GM21786 (cell line): Measurements from ENCODE around the gene PLOD1.
"Not testable (repeated sequence)": the region's sequence is repeated elsewhere in the genome, so short reads cannot be mapped to it uniquely, and the experiment has no call there.

ENCODE experiments used
- ATAC-seq: cut with Tn5 transposase; IDR thresholded peaks from one replicate; pipeline ENCODE4 v1.9.1; 2021; ENCODE audit not compliant: unreplicated experiment

PLOD1 gene

DNA sequence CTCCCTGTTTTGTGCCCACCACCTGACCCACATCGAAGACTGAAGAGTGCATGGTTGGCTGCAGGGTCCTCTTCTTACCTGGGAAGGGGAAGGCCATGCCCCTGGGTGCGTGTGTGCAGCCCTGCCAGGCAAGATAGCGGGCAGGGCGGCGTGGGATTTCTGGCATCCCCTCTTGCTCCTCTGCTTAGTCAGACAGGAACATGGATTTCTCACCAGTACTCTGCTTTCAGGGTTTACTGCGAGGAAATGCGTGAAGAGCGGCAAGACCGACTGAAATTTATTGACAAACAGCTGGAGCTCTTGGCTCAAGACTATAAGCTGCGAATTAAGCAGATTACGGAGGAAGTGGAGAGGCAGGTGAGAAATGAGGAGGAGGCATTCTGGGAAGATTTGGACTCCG, 69.2 kb downstream of the PLOD1 start:
- no peak for ATAC-seq

DNA sequence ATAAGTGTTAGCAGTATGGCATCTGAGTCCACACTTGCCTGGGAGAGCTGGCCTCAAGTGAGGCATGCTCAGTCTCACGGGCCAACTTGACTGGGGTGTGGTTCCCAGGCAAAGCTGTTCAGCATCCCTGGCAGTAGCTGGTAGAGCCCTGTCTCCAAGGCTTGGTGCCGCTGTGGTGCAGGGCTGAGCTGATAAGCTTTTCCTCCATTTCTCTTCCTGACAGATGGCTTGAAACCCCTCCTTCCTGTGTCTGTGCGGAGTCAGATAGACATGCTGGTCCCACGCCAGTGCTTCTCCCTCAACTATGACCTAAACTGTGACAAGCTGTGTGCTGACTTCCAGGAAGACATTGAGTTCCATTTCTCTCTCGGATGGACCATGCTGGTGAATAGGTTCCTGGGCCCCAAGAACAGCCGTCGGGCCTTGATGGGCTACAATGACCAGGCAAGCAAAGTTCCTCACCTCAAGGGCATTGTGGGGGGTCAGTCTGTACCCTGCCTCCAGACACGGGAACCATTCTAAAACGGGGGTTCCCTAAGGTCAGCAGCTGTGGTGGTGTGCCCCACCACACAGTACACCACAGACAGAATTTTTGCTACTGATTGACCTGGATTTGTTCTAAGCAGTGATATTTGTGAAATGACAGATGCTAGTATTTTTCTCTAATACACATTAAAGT, 71.1 kb downstream of the PLOD1 start:
- ATAC-seq: no peak

DNA sequence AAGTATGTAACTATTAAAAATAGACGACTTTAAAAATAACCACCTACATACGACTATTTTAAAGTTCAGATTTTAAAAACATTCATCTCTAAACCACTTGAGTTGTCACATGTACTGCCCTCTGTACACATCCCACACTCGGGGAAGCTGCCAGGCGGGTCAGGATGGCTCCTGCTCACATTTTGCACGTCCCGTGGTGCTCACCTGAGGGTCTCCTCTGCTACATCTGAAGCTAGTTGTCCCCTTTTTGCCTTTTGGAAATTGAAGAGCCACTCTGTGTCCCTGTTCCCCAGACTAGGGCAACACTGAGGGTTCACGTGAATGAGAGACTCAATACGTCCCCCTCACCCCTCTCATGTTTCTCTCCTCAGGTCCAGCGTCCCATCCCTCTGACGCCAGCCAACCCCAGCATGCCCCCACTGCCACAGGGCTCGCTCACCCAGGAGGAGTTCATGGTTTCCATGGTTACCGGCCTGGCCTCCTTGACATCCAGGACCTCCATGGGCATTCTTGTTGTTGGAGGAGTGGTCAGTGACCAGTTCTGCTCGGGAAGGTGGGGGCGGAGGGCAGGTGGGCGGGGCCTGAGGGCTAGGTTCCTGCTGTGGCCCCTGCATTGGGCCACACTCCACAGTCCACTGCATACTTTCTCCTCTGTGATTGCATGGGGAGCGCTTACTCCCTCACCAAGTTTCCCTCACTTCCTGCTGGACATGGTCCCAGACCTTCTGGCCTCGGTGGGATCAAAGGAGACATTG, 71.8 kb downstream of the PLOD1 start:
- ATAC-seq: no peak

DNA sequence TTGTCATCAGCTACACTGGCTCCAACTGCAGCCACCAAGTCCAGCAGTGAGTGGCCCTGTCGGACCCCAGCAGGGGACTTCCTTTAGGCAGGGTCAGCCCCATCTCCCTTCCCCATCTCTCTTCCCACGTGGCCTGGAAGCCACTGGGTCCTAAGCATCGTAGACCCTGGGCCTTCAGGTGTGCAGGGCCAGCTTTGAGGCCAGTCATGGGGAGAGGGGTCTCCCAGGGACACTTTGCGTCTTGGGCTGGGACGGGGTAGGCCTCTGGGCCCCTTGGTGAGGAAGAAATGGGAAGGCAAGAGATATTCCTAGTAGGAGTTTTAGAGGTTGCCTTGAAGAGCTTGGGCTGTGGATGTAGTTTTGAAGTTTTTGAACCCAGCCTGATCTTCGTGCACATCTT, 72.7 kb downstream of the PLOD1 start:
- ATAC-seq: no peak

DNA sequence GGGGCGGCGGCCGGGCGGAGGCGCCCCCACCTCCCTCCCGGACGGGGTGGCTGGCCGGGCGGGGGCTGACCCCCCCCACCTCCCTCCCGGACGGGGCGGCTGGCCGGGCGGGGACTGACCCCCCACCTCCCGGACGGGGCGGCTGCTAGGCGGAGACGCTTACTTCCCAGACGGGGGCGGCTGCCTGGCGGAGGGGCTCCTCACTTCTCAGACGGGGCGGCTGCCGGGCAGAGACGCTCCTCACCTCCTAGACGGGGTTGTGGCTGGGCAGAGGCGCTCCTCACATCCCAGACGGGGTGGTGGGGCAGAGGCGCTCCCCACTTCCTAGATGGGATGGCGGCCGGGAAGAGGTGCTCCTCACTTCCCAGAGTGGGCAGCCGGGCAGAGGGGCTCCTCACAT, 73.8 kb downstream of the PLOD1 start:
- ATAC-seq: not testable (repeated sequence)

DNA sequence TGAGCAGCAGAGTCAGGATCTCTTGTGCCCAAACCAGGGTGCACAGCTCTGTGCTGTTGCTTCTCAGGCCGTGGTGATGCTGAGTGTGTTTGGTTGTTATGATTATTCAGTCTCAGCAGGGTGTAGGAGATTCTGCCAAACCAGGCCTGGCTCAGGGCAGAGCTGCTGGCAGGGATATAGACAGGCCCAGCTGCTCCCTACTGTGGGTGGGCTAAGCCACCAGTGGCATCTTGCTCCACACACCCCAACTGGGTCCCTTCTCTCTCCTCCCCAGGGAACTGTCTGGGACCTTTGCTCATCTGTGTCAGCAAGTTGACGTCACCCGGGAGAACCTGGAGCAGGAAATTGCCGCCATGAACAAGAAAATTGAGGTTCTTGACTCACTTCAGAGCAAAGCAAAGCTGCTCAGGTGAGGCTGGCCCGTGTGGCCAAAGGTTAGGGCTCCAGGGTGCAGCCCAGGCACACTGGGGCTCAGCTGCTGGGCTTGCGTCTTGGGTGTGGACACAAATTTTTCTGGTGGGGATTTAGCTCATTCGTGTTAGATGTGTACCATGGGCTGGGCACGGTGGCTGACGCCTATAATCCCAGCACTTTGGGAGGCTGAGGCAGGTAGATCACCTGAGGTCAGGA, 74.9 kb downstream of the PLOD1 start:
- ATAC-seq: no peak

DNA sequence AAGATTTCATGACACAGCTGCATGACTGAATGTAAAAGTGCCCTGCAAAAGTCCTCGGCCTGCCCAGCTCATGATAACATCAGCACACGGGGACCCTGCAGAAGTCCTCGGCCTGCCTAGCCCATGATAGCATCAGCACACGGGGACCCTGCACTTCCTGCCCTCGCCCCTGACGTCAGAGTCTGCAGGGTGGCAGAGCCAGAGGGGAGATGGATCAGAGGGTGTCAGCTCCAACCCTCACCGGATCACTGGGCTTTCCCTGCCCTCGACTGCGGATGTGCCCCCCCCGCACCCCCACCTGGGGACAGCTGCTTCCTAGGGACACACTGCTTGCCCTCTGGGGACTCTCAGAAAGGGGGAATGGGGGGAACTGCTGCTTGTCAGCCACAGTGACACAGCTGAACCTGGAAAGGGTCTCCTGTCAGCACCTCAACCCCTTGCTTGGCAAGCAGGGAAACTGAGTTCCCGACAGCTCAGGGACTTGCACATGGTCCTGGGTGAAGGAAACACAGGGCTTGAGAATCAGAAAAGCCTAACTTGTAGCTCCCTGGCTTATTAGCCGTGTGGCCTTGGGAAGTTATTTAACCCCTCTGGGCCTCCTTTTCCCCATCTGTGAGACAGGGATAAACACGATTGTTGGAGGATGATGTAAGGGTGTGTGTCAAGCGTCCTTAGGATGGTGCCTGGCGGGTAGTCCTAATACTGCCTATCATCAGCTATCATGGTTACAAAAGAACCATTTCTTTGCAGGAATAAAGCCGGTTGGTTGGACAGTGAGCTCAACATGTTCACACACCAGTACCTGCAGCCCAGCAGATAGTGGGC, 76.4 kb downstream of the PLOD1 start:
- ATAC-seq: no peak

DNA sequence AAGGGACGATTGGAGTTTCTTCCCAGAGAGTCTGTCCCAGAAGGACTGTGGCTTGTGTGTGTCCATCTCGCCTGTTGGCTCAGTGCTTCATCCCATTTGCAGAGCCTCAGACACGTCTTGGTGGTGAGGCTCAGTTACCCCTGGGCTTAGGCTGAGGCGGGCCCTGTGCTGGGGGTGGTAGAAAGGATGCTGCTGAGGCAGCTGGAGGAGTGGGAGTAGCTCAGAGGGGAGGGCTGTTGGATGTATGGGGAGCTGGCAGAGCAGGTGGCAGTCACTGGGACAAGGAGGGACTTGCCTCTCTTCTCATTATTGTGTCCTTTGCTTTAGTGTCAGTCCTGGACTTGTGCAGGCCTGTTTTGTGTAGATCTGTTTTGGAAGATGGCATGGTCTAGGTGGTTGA, 77.5 kb downstream of the PLOD1 start:
- ATAC-seq: no peak

DNA sequence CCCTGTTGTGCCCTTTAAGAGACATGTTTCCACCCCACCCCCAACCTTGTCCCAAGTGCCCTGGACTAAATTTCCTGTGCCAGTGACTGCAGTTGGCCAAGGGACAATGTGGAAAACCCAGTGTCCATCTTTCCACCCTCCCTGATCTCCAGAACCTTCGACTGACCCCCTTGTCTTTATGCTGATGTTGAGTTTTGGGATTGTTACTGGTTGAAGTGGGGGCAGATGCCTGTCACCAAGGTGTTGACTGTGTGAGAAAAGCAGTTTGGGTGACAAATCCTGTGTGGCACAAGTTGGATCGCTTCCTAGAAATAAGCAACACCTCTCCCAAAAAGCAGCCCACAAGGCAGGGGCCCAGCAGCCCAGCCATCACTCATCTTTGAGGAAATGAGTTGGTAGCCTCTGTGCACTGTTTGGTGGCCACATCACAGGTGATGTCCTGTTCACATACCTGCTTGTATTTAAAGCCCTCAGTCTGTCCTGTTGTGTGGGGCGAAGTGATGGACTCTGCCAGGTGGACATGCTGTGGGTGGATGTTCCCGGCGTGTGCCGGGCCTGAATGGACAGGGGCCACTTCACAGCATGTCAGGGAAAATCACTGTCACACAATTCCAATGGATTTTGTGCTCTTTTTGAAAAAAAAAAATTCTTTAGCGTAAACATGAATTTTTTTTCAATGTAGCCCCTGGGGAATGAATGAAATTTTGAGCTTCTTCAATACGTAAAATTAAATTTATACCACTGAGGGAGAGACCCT, 78.2 kb downstream of the PLOD1 start:
- no peak for ATAC-seq

DNA sequence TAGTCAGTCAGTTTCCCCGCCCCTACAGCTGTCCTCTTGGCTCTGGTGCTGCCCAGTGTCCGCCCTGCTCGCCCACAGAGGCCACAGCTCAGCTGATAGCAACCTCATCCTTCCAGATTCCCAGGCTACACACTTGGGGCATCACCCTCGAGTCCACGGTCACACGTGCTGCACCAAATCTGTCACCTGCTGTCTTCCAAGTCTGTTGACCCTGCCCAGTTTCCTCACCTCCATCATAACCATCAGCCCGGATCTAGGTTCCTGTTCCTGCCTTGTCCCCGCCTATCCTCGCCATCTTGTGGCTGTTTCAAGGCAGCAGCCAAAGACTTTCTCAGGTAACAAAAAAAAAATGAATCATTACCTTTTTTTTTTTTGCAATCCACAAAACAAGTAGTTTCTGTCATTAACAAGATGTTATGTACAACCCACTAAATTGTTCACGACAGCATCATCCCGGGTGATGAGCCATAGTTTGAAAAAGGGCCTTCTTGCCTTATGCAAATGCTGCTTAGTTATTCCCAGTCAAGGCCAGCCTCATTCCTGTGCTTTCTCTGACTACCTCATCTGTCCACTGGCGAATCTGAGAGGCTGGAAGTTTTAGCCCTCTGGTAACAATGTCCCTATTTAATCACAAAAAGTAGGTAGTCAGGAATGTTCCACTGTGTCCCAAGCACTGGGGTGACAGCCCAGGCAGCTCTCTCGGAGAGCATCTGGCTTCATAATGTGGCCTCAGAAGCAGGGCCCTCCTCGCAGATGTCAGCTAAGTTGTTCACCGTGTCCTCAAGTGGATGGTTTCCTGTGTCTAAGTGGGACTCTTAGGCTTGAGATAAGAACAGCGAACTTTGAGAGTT, 79.8 kb downstream of the PLOD1 start:
- no peak for ATAC-seq

DNA sequence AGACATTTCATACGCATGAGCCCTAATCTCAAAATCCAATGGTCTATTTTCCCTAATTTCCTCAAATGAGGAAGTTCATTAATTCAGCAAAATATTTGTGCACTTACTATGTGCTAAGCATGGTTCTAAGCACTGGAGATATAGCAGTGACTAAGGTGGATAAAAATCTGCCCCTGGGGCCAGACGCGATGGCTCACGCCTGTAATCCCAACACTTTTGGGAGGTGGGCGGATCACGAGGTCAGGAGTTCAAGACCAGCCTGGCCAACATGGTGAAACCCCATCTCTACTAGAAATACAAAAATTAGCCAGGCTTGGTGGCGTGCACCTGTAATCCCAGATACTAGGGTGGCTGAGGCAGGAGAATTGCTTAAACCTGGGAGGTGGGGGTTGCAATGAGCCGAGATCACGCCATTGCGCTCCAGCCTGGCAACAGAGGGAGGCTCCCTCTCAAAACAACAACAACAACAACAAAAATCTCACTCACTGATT, 80.5 kb downstream of the PLOD1 start:
- ATAC-seq: no peak

DNA sequence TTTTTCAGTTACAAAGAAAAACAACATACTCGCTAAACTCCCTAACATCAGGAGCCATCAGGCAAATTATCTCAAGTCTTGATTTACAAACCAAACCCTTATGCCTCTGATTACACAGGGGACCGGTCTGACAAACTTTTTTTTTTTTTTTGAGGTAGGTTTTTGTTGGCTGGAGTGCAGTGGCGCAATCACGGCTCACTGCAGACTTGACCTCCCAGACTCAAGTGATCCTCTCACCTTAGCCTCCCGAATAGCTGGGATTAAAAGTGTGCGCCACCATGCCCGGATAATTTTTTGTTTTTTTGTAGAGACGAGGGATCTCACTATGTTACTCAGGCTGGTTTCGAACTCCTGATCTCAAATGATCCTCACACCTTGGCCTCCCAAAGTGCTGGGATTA, 81.0 kb downstream of the PLOD1 start:
- no peak for ATAC-seq

DNA sequence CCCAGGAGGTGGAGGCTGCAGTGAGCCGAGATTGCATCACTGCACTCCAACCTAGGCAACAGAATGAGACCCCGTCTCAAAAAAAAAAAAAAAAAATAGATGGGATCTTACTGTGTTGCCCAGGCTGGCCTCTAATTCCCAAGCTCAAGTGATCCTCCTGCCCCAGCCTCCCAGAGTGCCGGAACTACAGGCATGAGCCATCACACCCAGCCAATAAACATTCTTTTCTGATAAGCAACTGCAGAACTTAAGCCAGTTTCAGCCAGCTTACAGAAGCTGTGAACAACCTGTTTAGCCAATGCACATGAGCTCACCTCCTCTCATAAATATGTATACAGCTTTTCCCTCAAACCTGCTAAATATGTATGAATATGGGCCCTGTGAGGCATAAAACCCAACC, 81.7 kb downstream of the PLOD1 start:
- no peak for ATAC-seq

DNA sequence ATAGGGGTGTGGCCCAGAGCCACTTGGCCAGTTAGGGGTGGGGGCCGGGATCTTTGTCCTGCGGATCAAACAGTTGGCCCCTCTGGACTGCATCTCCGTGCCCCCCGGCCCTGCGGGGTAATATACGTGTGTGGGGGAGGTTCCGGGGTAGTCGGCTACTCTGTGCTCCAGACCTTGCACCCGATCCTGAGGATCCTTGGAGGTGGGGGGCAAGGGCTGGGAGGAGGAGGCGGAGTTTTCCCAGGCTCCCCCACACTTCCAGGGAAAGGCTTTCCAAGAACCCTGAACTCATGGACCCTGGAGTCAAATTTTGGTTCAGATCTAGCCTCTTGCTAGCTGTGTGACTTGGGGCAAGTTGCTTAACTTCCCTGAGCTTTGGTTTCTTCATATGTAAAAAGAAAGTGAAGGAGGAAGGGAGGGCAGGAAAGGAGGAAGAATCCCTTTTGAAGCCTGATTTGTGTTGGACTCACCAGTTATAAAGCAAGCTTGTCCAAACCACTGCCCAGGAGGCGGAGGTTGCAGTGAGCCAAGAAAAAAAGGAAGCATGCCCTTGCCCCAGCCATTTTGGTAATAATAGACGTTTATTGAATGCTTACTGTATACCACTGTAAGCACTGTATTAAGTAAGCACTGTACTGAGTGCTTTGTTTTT, 85.5 kb downstream of the PLOD1 start:
- no peak for ATAC-seq

DNA sequence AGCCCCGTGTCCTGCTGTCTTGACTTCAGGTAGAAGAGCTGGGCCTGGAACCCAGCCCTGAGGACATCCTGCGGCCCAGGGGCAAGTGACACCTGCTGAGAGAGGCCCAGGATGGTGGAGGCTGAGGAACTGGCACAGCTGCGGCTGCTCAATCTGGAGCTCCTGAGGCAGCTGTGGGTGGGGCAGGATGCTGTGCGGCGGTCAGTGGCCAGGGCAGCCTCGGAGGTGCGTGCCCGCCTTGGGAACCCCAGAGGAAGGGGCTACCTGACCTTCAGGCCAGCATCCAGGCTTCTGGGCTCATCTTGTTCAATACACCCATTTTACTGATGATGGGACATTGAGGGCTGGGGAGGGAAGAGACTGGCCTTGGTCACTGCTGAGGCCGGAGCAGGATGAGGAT, 87.1 kb downstream of the PLOD1 start:
- ATAC-seq: no peak

DNA sequence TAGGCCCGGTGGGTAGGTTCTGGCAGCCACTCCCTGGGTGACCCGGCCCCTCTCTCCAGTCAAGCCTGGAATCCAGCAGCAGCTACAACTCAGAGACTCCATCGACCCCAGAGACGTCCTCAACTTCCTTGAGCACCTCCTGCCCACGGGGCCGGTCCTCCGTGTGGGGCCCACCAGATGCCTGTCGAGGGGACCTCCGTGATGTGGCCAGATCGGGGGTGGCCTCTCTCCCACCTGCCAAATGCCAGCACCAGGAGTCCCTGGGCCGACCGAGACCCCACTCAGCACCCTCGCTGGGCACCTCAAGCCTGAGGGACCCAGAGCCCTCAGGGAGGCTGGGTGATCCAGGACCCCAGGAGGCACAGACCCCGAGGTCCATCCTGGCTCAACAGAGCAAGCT, 87.5 kb downstream of the PLOD1 start:
- no peak for ATAC-seq
